Amniotic epithelial cell (primary cell): ENCODE measurements around the gene TENT5C.

Experiments used
- DNase-seq: peaks from one replicate; pipeline ENCODE4 v3.0.0-alpha.2; 2010; ENCODE audit warnings: low read depth

Gene TENT5C

GRCh38 chr1:117573386-117574023 lies 32.3 kb upstream of the TENT5C start:
- peak; percentile 40 for DNase-seq

- DNase-seq, result no peak
Observed at GRCh38 chr1:117574161-117574835, 31.6 kb upstream of the TENT5C start.

GRCh38 chr1:117575586-117576225 lies 30.1 kb upstream of the TENT5C start:
- no peak for DNase-seq

DNA sequence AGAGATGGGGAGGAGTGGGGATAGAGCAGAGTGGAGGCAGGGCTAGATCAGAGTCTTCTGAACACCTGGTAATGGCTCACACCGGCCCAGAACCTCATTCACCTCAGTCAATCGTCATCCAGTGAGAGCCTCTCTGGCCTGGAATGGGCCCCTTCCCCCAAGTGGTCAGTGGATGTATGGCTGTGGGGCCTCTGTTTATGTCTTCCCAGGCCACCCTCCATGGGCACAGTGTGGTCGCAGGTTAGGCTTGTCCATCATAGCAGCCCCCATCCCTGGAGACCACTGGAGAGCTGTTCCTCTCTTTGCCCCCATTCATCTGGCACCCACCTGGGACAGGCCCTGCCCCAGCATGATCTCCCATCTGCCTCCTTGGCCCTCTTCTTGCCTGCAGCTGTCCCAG lies 29.6 kb upstream of the TENT5C start:
- DNase-seq, result no peak

GRCh38 chr1:117577191-117577885 lies 28.5 kb upstream of the TENT5C start:
- no peak for DNase-seq

DNA sequence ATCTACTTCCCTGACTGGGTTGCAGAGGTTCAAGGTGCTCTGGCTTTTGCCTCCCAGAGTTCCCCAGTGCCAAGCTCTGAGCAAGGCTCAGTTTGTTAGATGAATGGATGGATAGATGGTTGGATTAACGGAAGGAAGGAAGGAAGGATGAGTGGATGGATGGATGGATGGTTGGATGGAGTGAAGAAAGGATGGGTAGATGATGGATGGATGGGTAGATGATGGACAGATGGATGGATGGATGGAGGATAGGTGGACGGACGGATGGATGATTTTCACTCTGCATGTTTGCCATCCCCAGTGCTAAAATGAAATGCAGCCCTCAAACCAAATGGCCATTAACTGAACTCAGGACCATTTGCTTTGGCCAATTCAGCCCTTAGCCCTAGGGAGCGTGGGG lies 27.4 kb upstream of the TENT5C start:
- DNase-seq, result no peak

GRCh38 chr1:117579221-117579906 lies 26.5 kb upstream of the TENT5C start:
- no peak for DNase-seq

DNA sequence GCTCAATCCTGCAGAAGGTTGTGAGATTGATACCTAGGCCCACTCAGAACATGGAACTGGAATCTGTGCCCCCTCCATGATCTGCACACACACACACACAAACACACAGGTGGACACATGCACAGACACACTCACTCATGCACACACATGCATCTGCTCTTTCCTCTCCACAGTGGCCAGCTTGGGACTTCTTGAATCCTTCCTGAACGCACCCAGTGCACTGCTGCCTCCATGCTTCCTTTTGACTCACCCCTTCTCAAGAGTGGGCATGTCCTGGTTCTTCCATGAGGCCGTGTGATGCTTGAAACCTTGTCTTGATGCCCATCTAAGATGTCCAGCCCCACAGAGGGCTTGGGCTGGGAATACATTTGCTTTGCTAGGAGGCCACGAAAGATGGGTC lies 25.4 kb upstream of the TENT5C start:
- no peak for DNase-seq

DNA sequence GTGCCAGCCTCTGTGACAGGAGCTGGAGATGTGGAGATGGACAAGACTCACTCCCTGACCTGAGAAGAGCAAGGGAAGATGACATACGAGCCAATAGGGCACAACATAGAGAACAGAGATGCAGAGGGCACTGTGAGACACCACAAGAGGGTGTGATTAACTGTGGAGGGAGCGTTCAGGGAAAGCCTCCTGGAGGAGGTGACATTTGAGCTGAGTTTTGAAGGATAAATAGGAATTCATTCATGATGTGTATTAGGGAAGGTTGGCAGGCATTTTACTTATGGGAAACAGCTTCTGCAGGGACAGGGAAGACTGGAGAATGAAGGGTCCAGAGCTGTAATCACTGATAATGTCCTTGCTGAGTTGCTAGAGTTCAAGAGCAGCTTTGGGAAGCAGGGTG lies 25.0 kb upstream of the TENT5C start:
- DNase-seq, result no peak

GRCh38 chr1:117581391-117581943 lies 24.4 kb upstream of the TENT5C start:
- DNase-seq, result no peak

DNA sequence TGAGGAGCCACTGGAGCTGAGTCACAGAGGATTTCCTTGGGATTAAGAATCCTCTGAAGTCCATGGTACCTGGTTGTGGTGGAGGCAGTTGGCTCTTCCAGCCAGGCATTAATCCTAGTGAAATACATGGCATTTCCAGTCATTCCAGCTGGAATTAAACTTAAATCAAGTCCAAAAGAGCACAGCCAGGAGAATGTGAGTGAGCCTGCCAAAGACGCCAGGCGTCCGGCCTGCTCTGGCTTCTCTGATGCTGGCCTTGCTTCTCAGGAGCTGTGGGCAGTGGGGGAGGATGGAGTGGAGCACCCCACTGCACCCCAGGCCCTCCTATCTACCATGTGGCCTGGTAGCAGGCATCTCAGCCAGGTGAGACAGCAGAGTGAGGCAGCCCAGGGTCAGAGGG lies 23.4 kb upstream of the TENT5C start:
- DNase-seq, result peak; percentile 8

DNA sequence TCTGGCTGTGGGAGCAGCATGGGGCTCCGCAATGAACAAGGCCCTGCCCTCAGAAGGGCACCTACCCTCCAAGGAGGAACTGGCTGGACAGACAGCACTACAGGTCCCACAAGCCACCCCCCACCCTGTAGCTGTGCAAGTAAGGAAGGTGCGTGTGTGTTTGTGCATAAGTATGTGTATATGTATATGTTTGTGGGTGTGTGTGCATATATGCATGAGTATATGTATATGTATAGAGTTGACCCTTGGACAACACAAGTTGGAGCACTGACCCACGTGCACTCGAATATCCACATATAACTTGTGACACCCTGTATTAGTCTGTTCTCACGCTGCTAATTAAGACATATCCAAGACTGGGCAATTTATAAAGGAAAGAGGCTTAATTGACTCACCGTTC lies 22.6 kb upstream of the TENT5C start:
- DNase-seq, result no peak

DNA sequence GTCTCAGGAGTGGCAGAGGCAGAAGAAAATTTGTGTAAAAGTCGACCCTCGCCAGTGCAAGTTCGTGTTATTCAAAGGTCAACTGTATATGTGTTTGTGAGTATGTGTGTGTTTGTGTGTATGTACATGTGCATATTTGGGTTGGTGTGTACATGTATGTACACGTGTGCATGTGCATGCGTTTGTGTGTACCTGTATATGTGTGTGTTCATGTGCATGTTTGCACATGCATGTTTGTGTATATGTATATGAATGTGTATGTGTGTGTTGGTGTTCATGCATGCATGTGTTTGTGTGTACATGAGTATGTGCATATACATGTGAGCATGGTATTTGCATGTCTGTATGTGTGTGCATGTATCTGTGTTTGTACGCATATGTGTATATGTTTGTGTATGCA lies 21.7 kb upstream of the TENT5C start:
- no peak for DNase-seq

DNA sequence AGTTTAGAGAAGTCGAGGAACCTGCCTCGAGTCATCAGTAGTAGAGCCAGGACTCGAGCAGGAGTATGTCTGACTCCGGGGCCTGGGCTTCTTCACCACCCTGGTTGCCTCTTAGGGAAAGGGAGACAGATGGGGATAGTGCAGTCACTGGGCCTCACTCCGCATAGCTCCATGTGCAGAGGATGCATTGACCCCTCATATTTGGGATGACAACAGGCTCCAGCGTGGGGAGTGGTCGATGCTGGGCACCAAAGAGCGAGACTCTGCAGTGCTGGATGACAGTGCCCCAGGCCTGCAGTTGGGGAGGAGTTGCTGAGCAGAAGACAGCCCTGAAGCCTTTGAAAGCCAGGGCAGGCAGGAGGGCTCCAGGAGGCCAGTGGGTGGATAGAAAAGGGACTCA lies 20.8 kb upstream of the TENT5C start:
- DNase-seq, result no peak

DNA sequence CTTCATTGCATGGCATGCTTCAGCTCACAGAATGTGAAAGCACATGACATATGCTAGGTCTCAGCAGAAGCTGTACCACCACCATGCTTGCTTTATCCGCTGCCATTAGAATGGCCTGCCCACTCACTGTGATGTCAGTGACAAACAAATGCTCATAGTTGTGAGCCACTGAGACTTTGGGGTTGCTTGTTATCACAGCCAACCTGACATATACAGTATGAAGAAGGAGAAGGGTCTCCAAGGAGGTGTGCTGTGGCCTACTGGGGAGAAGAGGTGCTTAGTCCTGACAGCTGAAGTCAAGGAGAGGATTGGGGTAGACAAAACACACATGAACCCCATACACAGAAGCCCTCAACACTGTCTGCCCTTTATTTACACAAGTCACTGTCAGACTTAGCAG lies 19.5 kb upstream of the TENT5C start:
- DNase-seq, result no peak

DNA sequence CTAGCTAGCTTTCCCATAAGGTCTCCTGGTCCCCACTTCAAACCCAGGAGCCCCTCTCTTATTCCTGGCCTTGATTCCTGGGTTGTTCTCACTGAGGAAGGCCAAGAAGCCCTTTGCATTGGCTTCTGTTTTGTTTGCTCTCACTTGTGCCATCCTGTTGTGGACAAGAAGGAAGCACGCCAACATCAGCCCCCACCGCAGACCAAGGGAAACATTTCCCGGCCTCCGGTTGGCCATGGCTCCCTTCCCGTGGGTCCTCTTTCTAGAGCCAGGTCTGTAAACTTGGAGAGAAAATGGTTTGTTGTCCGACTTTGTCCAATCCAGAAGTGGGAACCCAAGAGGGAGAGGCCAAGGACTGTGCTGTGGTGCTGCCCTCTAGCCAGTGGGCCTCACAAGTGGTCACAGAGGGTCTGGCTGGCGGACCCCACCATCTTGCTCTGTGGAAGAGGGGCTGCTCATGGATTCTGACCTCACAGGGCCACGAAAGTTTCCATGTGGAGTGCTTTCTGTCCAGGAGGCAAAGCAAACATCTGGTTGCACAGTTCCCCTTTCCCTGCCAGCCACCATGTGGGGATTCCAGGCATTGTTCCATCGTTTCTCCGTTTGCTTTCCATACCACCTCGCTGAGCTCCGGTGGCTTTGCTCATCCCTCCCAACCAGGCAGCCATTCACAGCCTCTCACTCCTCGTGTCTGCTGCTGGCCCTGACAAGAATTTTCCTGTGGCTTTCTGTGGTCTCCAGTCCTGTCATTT lies 18.9 kb upstream of the TENT5C start:
- DNase-seq, result no peak

GRCh38 chr1:117587499-117588356 lies 18.1 kb upstream of the TENT5C start:
- DNase-seq, result no peak

GRCh38 chr1:117589544-117589943 lies 16.3 kb upstream of the TENT5C start:
- DNase-seq, result no peak

DNA sequence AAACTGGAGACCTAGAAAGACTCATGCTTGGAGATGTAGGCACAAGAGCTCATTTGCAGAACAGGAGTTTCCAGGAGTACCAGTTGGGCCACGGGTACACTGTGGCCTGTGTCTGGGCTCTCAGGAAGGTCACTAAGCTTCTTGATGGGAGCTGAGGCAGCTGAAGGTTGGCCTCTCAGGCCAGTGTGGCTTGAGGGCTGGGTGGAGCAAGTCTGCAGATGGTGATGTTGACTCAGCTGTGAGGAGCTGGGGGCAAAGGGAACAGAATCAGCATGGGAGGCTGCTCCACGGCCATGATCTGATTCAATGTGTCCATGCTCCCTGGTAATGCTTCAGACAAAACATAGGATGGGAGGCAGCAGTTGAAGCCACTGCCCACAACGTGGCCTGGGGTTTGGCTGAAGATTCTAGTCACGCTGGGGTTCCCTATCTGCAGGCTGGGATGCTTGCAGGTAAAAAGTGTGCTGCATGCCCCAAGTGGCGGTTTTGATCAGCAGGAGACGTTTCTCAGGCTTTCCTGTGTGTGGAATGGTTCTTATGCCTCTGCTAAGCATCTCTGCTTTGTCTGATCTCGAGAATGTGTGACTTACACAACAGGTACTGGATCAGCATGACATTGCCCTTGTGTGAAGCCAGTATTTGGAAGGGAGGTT lies 15.4 kb upstream of the TENT5C start:
- no peak for DNase-seq

GRCh38 chr1:117591252-117591651 lies 14.6 kb upstream of the TENT5C start:
- no peak for DNase-seq
